Measurements from ENCODE around the gene PSAT1.

GRCh38 chr9:78267889-78268288 lies 29.0 kb upstream of the PSAT1 start:
- TF ChIP-seq CTCF (IDR thresholded peaks at IDR 0.05) = no peak
- no peak for TF ChIP-seq POLR2A (IDR thresholded peaks at IDR 0.05)
- TF ChIP-seq EP300 (IDR thresholded peaks at IDR 0.05) = no peak
- no peak for TF ChIP-seq POLR2AphosphoS5 (IDR thresholded peaks at IDR 0.05)

Measured in gastroesophageal sphincter (tissue), 3 donors.